Loucy (cell line): Measurements from ENCODE around the gene HIGD1C.

ENCODE experiments used
- H2AFZ ChIP-seq: fragments of 200-600 bp; sonication (generic); 2 replicates; pipeline ENCODE4 v1.6.0; 2016; ENCODE audit warnings: antibody characterized with exemption, mild to moderate bottlenecking, low read length, moderate library complexity
- H3F3A ChIP-seq: fragments of 200-600 bp; 2 replicates; pipeline ENCODE4 v1.6.0; 2016; ENCODE audit warnings: antibody characterized with exemption, low read depth, mild to moderate bottlenecking
- H3K27me3 ChIP-seq: fragments of 200-600 bp; sonication (generic); 2 replicates; pipeline ENCODE4 v1.6.1; 2014; ENCODE audit warnings: low read length, mild to moderate bottlenecking; ENCODE audit not compliant: insufficient read depth, poor library complexity, severe bottlenecking
- H3K36me3 ChIP-seq: fragments of 200-600 bp; sonication (generic); 2 replicates; pipeline ENCODE4 v1.6.1; 2016; ENCODE audit warnings: low read length; ENCODE audit not compliant: insufficient read depth
- H3K4me1 ChIP-seq: fragments of 200-600 bp; sonication (generic); 2 replicates; pipeline ENCODE4 v1.5.1; 2014; ENCODE audit warnings: low read length, mild to moderate bottlenecking; ENCODE audit not compliant: insufficient read depth, poor library complexity, severe bottlenecking
- H3K4me2 ChIP-seq: fragments of 200-600 bp; sonication (generic); 2 replicates; pipeline ENCODE4 v1.6.0; 2014; ENCODE audit warnings: antibody characterized with exemption, low read length, low read depth, mild to moderate bottlenecking; ENCODE audit not compliant: poor library complexity, severe bottlenecking
- H3K4me3 ChIP-seq: fragments of 200-600 bp; sonication (generic); 2 replicates; pipeline ENCODE4 v1.5.1; 2014; ENCODE audit warnings: low read length, mild to moderate bottlenecking, mixed read lengths; ENCODE audit not compliant: poor library complexity, severe bottlenecking
- H3K79me2 ChIP-seq: fragments of 200-600 bp; sonication (generic); 2 replicates; pipeline ENCODE4 v1.6.1; 2014; ENCODE audit warnings: low read length; ENCODE audit not compliant: insufficient read depth
- H3K9ac ChIP-seq: fragments of 200-600 bp; sonication (generic); 2 replicates; pipeline ENCODE4 v1.6.0; 2014; ENCODE audit warnings: mild to moderate bottlenecking, low read depth, low read length, moderate library complexity; ENCODE audit not compliant: poor library complexity, severe bottlenecking
- H3K9me2 ChIP-seq: fragments of 200-600 bp; sonication (generic); replicated peaks from 2 replicates; pipeline ENCODE4 v1.6.1; 2016; ENCODE audit warnings: low read depth, low read length, mixed read lengths
- H3K9me3 ChIP-seq: fragments of 200-600 bp; sonication (generic); 2 replicates; pipeline ENCODE4 v1.6.1; 2014; ENCODE audit warnings: mild to moderate bottlenecking, antibody characterized with exemption, low read length, low read depth; ENCODE audit not compliant: insufficient read depth
- H4K20me1 ChIP-seq: fragments of 200-600 bp; sonication (generic); 2 replicates; pipeline ENCODE4 v1.6.0; 2014; ENCODE audit warnings: antibody characterized with exemption, low read length, mild to moderate bottlenecking; ENCODE audit not compliant: insufficient read depth, poor library complexity, severe bottlenecking
- CTCF ChIP-seq: fragments of 200-600 bp; sonication (generic); conservative IDR thresholded peaks from 2 replicates; pipeline ENCODE4 v1.5.1; 2014; ENCODE audit warnings: mild to moderate bottlenecking, antibody characterized with exemption, low read length
- EZH2phosphoT487 ChIP-seq: fragments of 200-600 bp; IDR thresholded peaks from 2 replicates; pipeline ENCODE4 v1.6.1; 2018; ENCODE audit warnings: antibody characterized with exemption, mild to moderate bottlenecking, moderate library complexity, borderline replicate concordance

The HIGD1C gene

GRCh38 chr12:51005030-51005429 is 52.7 kb downstream of the HIGD1C start:
- no peak for TF ChIP-seq CTCF
- no peak for TF ChIP-seq EZH2phosphoT487
- Histone ChIP-seq H3K4me1 (no peaks in the 10 kb centered on the region), H4K20me1 (peaks cover 7% of the 10 kb centered on the region), H3K9me3 (no peaks in the 10 kb centered on the region), H3K79me2 (peaks cover 7% of the 10 kb centered on the region; the same call in 1 of the 2 replicates), H3K27me3 (no peaks in the 10 kb centered on the region), H3K9me2 (no peaks in the 10 kb centered on the region), H3K4me2 (no peak overlapping the region), H2AFZ (no peak overlapping the region), H3K36me3 (peaks cover 88% of the 10 kb centered on the region), H3K4me3 (no peak overlapping the region), H3F3A (no peaks in the 10 kb centered on the region), H3K9ac (no peak overlapping the region)

GRCh38 chr12:51005671-51006070 is 53.3 kb downstream of the HIGD1C start:
- no peak for TF ChIP-seq EZH2phosphoT487
- no peak for TF ChIP-seq CTCF
- no peak overlapping the region for H3K4me3 ChIP-seq
- H3K4me2 ChIP-seq, result no peak overlapping the region
- peaks cover 87% of the 10 kb centered on the region for H3K36me3 ChIP-seq
- no peaks in the 10 kb centered on the region for H3K4me1 ChIP-seq
- H4K20me1 ChIP-seq, result peaks cover 7% of the 10 kb centered on the region
- H3K9me3 ChIP-seq, result no peaks in the 10 kb centered on the region
- no peak overlapping the region for H2AFZ ChIP-seq
- no peak overlapping the region for H3K9ac ChIP-seq
- no peaks in the 10 kb centered on the region for H3F3A ChIP-seq
- no peaks in the 10 kb centered on the region for H3K27me3 ChIP-seq
- no peaks in the 10 kb centered on the region for H3K9me2 ChIP-seq
- peaks cover 13% of the 10 kb centered on the region; the same call in 1 of the 2 replicates for H3K79me2 ChIP-seq

GRCh38 chr12:51008329-51009055 is 56.1 kb downstream of the HIGD1C start:
- no peak for TF ChIP-seq EZH2phosphoT487
- TF ChIP-seq CTCF, result no peak
- Histone ChIP-seq H3K79me2 (peaks cover 41% of the 10 kb centered on the region), H3K9me3 (no peaks in the 10 kb centered on the region), H3K27me3 (no peaks in the 10 kb centered on the region), H3K36me3 (peaks cover 72% of the 10 kb centered on the region), H3K9ac (no peak overlapping the region), H3K4me2 (no peak overlapping the region), H3K4me1 (no peaks in the 10 kb centered on the region), H3F3A (no peaks in the 10 kb centered on the region), H2AFZ (no peak overlapping the region), H4K20me1 (peaks cover 20% of the 10 kb centered on the region), H3K9me2 (no peaks in the 10 kb centered on the region), H3K4me3 (no peak overlapping the region)
